OCI-M2 (cell line): Measurements from ENCODE around the gene POLR3K.

Experiments
- DNase-seq: peaks from one replicate; lab custom pipeline; 2025; ENCODE audit not compliant: unreplicated experiment; lab: John Stamatoyannopoulos, UW

Gene POLR3K

DNA sequence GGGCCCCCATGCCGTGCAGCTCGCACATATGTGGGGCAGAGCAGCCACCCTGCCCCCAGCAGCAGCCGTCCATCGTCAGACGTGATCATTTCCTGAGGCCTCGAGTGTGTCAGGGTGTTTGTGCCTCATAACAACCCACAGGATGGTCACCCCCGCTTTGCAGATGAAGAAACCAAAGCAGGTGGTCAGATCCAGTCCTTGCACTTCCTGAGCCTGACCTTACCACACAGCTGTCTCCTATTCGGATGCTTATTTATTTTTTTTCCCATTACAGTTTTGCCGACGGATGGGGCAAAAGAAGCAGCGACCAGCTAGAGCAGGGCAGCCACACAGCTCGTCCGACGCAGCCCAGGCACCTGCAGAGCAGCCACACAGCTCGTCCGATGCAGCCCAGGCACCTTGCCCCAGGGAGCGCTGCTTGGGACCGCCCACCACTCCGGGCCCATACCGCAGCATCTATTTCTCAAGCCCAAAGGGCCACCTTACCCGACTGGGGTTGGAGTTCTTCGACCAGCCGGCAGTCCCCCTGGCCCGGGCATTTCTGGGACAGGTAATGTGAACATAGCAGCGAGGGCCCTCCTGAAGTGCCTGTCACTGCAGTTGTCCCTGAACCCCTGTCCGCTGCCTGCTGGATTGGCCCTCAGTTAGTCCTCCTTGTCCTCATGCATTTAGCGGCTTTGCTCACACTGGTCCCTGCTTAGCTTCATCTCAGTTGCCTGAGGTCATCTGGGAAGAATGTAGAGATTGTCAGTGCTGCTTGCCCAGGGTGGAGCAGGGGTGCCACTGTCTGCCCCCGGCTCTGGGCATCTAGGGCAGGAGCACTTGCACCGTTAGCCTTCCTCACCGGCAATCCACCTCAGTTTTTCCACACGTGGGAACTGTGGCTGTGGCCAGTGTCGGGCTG lies 26.0 kb upstream of the POLR3K start:
- no peak for DNase-seq

DNA sequence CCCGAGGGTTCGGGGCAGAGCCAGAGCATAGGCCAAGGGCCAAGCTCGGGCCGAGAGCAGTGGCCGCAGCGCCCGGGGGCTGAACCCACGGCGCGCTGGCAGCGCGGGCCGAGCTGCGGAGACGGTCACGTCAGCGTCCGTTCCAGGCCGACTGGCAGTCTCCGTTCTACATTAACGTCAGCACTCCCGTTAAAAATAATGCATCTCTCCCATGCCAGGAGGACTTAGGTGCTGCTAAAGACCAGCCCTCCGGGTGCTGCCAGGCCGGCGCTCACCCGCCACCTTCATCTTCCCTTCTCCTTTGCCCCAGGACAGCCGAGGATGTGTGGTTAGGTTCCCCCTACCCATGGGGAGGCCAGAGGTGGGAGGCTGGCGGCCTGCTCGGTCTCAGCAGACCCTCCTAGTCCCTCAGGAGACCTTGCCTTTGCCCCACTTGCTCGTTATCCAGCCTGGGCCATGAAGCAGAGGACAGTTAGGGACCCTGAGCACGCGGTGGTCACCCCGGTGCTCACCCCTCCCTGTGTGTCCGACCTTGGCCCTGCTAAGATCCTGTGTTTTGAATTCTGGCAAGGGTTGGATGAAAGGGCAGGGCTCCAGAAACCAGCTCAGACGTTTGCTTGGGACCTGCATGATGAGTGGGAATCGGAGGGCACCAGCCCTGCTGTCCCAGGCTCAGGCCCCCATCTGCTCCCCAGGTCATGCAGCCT lies 25.2 kb upstream of the POLR3K start:
- DNase-seq = no peak

DNA sequence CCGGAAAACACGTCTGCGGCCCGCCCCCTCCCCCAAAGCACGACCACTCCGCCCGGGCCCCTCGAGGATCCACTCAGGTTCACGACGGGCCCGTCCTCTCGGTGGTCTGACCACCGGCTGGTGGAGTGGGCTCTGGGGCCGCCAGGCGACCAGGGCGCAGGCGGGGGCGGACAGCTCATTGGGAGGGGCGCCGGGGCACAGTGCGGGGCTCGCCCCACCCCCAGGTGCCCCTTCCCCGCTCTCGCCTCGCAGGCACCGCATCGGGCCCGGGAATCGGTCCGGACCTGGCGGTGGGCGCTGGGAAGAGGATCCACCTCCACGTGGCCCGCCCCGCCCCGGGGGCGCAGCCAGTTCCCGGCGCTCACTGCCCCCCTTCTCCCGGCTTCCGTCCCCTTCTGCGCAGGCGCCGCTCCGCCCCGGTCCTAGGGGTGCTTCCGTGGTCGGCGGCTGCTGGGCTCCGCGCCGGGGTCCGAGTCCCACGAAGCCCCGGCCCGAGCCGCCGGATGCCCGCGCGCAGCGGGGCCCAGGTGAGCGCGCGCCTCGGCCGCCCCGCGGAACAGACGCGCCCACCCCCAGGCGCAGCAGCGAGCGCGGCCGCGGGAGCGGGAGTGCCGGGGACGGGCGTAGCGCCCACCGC lies 24.5 kb upstream of the POLR3K start, which contains the start of gene MPG:
Gene MPG, plus strand, starts transcription at position 419 of the 637 bp plus-strand sequence. Its CDS starts 85 bp downstream, at position 504.
- peak; percentile 15 for DNase-seq

DNA sequence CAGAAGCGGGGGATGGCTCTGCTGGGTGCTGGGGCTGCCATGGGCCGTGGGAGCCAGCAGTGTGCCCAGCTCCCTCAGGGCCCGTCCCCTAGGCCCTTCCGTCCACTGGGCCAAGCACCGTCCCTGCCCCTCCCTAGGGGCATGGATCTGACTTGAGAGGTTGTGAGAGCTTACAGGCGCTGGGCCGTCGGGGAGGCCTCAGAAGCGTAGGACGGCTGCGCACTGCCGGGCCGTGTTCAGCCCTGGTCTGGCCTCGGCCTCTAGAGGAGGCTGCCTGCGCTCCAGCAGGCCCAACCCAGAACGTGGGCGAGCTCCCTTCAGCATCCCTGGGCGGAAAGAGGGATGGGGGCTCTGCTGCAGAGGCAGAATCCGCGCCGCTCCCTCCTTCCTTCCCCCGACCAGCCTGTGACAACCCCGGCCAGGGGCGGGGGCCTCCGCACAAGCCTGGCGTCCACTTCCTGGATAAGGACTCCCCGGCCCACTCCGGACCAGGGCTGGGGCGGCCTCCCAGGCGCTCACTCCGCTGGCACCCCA lies 23.9 kb upstream of the POLR3K start:
- DNase-seq = no peak

DNA sequence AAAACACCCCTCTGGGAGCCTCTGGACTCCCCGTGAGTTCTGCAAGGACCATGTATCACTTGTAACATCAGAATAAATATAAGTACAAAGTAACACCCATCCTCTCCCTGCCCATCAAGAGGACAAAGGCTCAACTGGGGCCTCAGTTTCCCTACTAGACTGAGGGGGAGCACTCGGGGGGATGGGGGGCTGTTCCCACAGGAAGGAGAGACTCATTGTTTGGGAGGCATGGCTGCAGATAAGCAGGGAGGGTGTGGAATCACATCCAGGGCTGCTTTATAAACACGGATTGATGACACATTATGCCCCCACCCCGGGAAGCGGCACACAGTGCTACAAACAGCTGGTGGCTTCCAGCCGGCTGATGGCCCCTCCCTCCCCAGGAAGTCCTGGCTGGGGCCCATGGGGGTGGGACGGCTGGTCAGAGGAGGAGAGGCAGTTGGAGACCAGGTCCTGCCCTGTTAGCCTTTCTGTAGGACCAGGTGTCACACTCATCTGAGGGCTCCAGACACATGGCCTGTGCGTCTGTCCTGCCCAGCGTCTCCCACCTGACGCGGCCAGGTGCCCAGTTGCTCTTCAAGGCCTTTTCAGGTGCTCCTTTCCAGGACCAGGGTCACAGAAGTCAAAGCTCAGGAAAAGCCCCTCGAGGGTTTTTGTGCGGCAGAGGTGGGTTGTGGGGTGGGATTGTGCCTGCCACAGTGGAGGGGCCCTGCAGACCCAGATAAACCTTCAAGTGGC lies 23.3 kb upstream of the POLR3K start:
- no peak for DNase-seq

DNA sequence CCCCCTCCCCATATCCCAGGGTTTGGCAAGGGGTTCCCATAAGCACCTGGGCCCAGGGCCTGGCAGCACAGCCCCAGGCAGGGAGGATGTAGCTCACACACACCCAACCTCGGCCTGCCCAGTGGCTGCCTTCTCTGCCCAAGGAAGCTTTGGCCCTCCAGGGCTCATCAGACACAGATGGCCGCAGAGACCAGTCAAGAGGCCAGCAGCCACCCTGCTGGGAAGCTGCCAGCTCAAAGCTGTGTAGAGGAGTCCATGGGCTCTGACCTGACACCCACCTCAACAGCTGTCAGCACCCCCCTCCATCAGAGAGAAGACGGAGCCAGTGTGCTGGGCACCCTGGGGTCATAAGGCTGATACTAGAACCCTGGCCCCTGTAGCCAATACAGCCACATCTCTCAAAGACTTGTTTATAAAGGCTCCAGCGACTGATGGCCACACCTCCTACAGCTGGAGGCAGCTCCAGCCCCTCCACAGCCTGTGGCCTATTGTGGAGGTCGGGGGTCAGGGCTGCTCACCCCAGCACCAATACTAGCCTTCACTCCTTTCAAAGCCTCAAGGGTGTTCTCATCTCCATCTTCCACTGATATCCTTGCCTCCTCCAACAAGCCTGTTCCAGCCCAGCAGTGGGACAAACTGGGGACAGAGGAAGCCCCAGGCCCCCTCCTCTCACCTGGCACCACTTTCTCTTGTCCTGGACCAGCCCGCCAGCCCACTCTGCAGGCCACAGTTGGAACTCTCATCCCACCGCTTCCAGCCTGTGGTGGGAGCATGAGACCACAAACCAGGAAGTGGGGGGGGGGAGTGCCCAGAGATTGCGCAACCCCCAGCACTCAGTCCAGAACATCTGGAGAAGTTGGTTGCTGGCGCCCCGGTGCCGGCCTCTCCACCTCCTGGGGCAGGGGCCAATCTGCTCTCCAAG lies 22.4 kb upstream of the POLR3K start:
- peak; percentile 20 for DNase-seq

DNA sequence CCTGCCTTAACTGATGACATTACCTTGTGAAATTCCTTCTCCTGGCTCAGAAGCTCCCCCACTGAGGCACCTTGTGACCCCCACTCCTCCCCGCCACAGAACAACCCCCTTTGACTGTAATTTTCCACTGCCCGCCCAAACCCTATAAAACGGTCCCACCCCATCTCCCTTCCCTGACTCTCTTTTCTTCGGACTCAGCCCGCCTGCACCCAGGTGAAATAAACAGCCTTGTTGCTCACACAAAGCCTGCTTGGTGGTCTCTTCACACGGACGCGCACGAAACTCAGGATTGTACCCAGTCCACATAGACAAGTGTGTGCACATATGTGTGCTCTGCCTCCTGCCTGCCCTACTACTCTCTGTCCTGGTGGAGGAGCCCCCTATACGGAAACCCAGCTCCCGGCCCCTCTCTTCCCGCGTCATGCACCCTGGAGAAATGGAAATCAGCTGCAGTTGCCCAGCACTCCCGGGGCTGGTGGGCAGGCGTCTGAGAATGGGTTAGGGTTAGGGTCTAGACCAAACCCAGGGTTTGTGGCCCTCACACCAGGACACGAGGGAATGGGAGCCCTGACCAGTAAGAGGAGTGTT lies 21.4 kb upstream of the POLR3K start:
- DNase-seq = no peak

DNA sequence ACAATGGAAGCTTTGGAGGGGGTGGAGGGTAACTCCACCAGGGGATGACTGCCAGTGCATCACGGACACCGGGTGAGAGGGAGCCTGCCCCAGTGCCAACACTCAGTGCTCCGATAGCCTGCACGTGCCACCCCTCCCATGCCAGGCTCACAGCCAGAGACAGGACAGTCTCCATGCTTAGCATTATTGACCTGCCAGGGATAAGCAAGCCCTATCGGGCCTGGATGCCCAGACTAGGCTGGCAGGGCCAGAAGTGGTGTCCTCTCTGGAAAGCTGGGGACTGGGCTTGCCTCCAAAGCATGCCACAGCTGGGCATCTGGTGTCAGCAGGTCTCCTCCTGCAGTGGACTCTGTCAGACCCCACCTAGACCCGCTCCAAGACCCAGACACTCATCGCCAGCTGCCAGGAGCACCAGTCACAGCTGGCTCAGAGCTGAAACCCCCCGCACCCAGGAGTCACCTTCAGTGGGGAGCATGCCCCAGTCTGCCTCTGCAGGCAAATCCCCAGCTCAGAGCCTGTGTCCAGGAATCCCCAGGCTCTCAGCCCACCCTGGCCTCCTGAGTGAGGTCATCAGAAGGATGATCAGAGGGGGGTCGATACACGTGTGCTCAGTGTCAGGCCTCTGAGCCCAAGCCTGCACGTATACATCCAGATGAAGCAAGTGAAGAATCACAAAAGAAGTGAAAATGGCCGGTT lies 20.8 kb upstream of the POLR3K start:
- DNase-seq = no peak

DNA sequence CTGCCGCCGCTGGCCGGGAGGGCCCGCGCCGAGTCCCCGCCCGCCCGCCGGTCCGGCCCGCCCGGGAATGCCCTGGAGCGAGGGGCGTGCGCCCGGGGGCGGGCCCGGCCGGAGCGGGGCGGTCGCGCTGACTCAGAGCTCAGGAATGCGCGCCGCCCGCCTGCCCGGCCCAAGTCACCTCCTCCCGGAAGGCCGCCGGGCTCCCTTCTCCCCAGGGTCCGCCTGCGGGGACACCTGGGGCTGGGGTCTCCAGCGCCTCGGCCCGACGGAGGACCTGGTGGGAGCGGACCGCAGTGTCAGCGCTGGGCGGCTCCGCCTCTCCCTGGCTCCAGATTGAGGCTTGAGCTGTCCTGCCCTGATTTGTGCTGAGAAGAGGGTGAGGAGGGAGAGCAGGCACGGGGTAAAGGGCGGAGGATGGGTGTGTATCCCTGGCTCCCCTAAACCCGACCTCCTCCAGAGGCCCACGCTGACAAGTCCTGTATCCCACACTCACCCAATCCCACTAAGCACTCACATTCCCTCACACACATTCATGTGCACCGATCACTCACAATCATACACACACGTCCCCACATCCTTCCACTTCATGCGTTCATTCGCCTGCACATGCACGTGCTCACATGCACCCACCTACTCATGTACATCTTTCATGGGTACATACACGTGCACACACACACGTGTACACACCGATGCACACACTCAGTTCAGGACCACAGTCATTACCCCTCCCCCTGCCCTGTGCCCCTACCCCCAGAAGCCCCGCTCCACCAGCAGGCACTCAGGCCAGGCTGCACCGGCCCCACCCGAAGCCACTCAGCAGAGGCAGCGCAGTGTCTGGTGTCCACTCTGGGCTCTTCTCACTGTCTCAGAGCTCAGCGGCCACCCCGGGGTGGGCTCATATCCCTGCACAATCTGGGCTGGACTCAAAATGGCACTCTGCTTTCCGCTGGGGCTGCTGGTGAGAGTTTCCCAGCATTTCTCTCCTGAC lies 19.4 kb upstream of the POLR3K start, which contains the start of gene RHBDF1:
Gene RHBDF1, minus strand, starts transcription at position 71 of the 988 bp plus-strand sequence. CDS start 7,616 bp downstream, outside the sequence.
- DNase-seq = no peak

DNA sequence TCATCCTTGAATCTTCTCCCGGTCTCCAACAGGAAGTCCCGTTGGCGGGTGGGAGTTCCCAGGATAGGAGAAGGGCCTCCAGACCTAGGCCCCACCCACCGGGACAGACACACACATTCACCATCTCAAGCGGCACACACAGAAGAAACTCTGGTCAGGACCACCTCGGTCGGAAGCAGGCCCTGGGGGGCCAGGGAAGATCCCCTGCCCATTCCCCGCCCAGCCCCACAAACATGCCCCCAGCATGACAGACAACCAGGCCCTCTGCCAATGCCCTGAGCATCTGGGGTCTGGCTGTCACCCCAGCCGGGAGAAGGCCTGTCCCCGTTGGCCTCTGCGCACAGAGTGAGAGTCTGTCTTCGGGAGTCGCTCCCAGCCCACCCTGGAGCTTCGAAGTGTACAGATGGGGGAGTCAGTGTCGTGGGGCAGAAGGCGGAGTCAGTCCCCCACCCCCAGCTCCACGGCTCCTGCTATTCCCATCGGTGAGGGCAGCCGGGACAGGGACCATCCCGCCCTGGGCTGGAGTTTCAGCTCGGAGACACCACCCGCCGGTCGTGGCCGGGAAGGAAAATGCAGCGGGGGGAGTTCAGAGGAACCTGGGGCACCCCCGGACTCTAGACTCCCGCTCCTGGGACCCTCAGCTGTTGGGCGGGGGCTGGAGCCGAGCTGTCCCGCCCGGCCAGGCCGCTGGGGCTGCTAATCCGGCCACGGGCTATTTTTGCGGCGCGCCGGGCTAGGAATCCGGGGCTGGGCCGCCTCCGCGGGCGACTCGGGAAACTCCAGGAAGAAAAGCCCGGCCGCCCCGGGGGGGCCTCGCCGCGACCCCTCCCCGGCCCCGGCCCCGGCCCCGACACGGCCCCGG lies 18.4 kb upstream of the POLR3K start:
- DNase-seq = no peak

DNA sequence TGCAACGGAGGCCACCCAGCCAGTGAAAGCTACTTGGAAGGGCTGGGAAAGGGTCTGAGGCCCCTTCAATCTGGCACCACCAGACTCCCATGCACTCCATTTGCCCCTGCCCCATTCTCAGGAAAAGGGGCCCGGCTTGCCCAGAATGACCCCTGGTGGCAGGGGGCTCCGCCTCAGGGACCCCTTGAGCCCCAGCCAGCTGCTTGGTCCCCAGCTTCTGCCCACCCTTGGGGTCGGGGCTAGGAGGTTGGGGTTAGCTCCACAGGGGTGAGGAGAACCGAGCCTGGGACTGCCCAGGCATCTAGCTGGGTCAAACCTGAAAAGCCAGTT lies 17.8 kb upstream of the POLR3K start:
- DNase-seq = no peak

DNA sequence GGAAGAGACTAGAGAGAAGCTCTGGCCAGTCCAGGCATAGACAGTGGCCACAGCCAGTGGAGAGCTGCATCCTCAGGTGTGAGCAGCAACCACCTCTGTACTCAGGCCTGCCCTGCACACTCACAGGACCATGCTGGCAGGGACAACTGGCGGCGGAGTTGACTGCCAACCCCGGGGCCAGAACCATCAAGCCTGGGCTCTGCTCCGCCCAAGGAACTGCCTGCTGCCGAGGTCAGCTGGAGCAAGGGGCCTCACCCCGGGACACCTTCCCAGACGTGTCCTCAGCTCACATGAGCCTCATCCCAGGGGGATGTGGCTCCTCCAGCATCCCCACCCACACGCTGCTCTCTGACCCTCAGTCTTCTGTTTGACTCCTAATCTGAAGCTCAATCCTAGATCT lies 15.8 kb upstream of the POLR3K start:
- DNase-seq = no peak

DNA sequence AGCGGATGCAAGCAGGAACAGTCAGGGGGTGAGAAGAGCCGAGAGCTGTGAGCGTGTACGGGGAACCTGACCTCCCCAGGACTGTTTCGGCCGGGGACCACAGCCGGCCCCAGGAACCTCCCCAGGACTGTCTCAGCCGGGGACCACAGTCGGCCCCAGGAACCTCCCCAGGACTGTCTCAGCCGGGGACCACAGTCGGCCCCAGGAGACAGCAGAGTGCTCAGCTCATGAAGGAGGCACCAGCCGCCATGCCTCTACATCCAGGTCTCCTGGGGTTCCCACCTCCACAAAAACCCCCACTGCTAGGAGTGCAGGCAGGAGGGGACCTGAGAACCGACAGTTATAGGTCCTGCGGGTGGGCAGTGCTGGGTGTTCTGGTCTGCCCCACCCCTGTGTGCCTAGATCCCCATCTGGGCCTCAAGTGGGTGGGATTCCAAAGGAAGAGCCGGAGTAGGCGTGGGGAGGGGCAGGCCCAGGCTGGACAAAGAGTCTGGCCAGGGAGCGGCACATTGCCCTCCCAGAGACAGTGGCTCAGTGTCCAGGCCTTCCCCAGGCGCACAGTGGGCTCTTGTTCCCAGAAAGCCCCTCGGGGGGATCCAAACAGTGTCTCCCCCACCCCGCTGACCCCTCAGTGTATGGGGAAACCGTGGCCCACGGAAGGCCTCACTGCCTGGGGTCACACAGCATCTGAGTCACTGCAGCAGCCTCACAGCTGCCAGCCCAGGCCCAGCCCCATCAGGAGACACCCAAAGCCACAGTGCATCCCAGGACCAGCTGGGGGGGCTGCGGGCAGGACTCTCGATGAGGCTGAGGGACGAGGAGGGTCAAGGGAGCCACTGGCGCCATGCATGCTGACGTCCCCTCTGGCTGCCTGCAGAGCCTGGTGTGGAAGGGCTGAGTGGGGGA lies 14.7 kb upstream of the POLR3K start:
- no peak for DNase-seq

DNA sequence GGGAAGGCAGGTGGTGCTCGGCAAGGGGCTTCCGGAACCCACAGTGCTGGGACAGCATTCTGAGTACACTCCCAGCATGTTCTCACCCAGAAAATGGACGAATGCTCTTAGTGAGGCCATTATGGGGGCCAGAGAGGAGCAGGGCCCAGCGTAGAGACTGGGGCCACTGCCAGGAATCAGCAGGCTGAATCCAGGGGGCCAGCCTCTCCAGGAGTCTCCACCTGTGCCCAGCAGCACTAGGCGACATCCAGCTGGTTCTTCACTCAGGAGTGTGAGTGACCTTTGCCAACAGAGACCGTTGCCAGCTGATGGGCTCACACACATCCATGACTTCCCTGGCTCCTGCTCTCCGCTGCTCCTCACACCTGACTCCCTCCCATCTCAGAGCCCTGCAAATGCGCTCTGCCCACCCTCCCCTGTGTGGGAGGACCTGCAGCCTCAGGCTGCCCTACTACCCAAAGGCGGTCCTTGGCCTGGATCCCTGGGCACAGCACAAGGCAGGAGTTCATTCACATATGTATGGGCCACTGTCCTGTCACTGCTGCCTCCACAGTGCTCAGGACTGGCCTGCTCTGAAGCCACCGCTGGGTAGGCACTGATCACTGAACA lies 13.9 kb upstream of the POLR3K start:
- DNase-seq = no peak
